Measurements from ENCODE around the gene KCNC1. TPM values are rescaled to one million over a fixed set of nuclear protein-coding genes. Genes with fewer than 3 reads are reported as not detected.

KCNC1 gene
- total and polyA plus RNA-seq, 2 experiments from 2014 or later = 0.01 to 0.20 TPM

GRCh38 chr11:17740649-17741235 is 6.2 kb downstream of the KCNC1 start:
- no peaks in the 10 kb centered on the region for H4K20me1 ChIP-seq (ENCODE audit: insufficient read depth, poor library complexity, severe bottlenecking)
- no peak overlapping the region for H3K4me2 ChIP-seq
- H3K9me2 ChIP-seq (replicated peaks; ENCODE audit: insufficient read depth) = no peaks in the 10 kb centered on the region
- 82% methylated on average over 7 of the region's 7 CpGs for WGBS (ENCODE audit: low lambda C conversion rate, missing lambda C conversion rate)
- TF ChIP-seq EZH2 (IDR thresholded peaks at IDR 0.05; ENCODE audit: borderline replicate concordance) (no peak), EZH2phosphoT487 (IDR thresholded peaks at IDR 0.05; ENCODE audit: low read depth, severe bottlenecking, unreplicated experiment) (no peak), CTCF (IDR thresholded peaks at IDR 0.05; ENCODE audit: poor library complexity) (no peak)
- H3K27me3 ChIP-seq = peaks cover 48% of the 10 kb centered on the region
- H3K36me3 ChIP-seq (replicated peaks; ENCODE audit: insufficient read depth, low read depth) = no peaks in the 10 kb centered on the region
- H3K9me3 ChIP-seq (ENCODE audit: low read depth) = no peaks in the 10 kb centered on the region
- no peak overlapping the region for H3K27ac ChIP-seq
- H3K79me2 ChIP-seq = no peaks in the 10 kb centered on the region
- DNase-seq (ENCODE audit: low spot score) = no peak
- H2AFZ ChIP-seq = no peak overlapping the region
- H3K4me3 ChIP-seq = no peak overlapping the region
- H3K4me1 ChIP-seq (ENCODE audit: insufficient read depth) = no peaks in the 10 kb centered on the region

- Histone ChIP-seq H3K9me3 (ENCODE audit: low read depth) (no peaks in the 10 kb centered on the region), H3K9me2 (replicated peaks; ENCODE audit: insufficient read depth) (no peaks in the 10 kb centered on the region), H3K79me2 (no peaks in the 10 kb centered on the region), H4K20me1 (ENCODE audit: insufficient read depth, poor library complexity, severe bottlenecking) (no peaks in the 10 kb centered on the region), H3K36me3 (replicated peaks; ENCODE audit: insufficient read depth, low read depth) (no peaks in the 10 kb centered on the region), H3K4me3 (no peak overlapping the region), H2AFZ (no peak overlapping the region), H3K4me2 (no peak overlapping the region), H3K27ac (no peak overlapping the region), H3K27me3 (peaks cover 40% of the 10 kb centered on the region), H3K4me1 (ENCODE audit: insufficient read depth) (no peaks in the 10 kb centered on the region)
- TF ChIP-seq EZH2phosphoT487 (IDR thresholded peaks at IDR 0.05; ENCODE audit: low read depth, severe bottlenecking, unreplicated experiment) (no peak), EZH2 (IDR thresholded peaks at IDR 0.05; ENCODE audit: borderline replicate concordance) (no peak), CTCF (IDR thresholded peaks at IDR 0.05; ENCODE audit: poor library complexity) (no peak)
- WGBS (ENCODE audit: low lambda C conversion rate, missing lambda C conversion rate) = 94% methylated on average over 10 of the region's 10 CpGs
- no peak for DNase-seq (ENCODE audit: low spot score)
Measured at GRCh38 chr11:17741487-17741886, 6.9 kb downstream of the KCNC1 start.

GRCh38 chr11:17742019-17742418 is 7.4 kb downstream of the KCNC1 start:
- Histone ChIP-seq H3K27me3 (peaks cover 35% of the 10 kb centered on the region), H4K20me1 (ENCODE audit: insufficient read depth, poor library complexity, severe bottlenecking) (no peaks in the 10 kb centered on the region), H3K4me1 (ENCODE audit: insufficient read depth) (no peaks in the 10 kb centered on the region), H3K4me3 (no peak overlapping the region), H3K36me3 (replicated peaks; ENCODE audit: insufficient read depth, low read depth) (no peaks in the 10 kb centered on the region), H3K79me2 (no peaks in the 10 kb centered on the region), H3K4me2 (no peak overlapping the region), H3K27ac (no peak overlapping the region), H3K9me2 (replicated peaks; ENCODE audit: insufficient read depth) (no peaks in the 10 kb centered on the region), H3K9me3 (ENCODE audit: low read depth) (no peaks in the 10 kb centered on the region), H2AFZ (no peak overlapping the region)
- TF ChIP-seq EZH2 (IDR thresholded peaks at IDR 0.05; ENCODE audit: borderline replicate concordance) (no peak), CTCF (IDR thresholded peaks at IDR 0.05; ENCODE audit: poor library complexity) (no peak), EZH2phosphoT487 (IDR thresholded peaks at IDR 0.05; ENCODE audit: low read depth, severe bottlenecking, unreplicated experiment) (no peak)
- DNase-seq (ENCODE audit: low spot score) = no peak
- WGBS (ENCODE audit: low lambda C conversion rate, missing lambda C conversion rate) = 77% methylated on average over 4 of the region's 5 CpGs
